ENCODE measurements around the gene COL9A3. TPM values are rescaled to one million over a fixed set of nuclear protein-coding genes. Genes with fewer than 3 reads are reported as not detected.
"Not testable (repeated sequence)": the region's sequence is repeated elsewhere in the genome, so short reads cannot be mapped to it uniquely, and the experiment has no call there.

The COL9A3 gene
- total RNA-seq, 6 experiments from 2014 or later: 1.5 to 7.6 (median 3.5) TPM

DNA sequence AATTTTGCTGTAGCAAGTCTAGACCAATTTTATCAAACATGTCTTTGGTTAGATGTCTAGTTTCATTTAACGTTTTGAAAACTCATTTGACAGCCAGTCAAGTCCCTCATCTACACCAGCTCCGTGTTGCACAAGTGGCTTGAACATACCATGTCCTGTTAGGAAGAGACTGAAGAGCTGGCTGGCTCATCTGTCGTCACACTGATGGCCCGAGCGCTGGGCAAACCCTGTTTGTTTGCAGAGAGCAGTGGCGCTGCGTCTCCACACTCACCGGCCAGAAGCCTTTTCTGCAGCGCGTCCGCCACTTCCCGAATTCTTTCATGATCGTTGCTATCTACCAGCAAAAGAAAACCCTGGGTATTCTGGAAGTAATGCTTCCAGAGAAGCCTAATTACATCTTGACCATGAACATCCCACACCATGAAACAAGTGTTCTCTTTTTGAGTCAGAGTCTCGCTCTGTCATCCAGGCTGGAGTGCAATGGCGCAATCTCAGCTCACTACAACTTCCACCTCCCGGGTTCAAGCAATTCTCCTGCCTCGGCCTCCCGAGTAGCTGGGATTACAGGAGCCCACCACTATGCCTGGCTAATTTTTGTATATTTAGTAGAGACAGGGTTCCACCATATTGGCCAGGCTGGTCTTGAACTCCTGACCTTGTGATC lies 55.5 kb downstream of the COL9A3 start:
- no peaks in the 10 kb centered on the region for H3K36me3 ChIP-seq
- peaks cover 0 to 4% (median 0%) of the 10 kb centered on the region in 4 donors for H3K4me1 ChIP-seq
- TF ChIP-seq, protein P1, sequence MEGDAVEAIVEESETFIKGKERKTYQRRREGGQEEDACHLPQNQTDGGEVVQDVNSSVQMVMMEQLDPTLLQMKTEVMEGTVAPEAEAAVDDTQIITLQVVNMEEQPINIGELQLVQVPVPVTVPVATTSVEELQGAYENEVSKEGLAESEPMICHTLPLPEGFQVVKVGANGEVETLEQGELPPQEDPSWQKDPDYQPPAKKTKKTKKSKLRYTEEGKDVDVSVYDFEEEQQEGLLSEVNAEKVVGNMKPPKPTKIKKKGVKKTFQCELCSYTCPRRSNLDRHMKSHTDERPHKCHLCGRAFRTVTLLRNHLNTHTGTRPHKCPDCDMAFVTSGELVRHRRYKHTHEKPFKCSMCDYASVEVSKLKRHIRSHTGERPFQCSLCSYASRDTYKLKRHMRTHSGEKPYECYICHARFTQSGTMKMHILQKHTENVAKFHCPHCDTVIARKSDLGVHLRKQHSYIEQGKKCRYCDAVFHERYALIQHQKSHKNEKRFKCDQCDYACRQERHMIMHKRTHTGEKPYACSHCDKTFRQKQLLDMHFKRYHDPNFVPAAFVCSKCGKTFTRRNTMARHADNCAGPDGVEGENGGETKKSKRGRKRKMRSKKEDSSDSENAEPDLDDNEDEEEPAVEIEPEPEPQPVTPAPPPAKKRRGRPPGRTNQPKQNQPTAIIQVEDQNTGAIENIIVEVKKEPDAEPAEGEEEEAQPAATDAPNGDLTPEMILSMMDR (IDR thresholded peaks at IDR 0.05): no peak
- no peak for TF ChIP-seq POLR2A (IDR thresholded peaks at IDR 0.05)
- intact Hi-C loops (cut with DNase I): loop anchor here in 1 of 2 donors (10.0 kb wide), 1 partner anchor 132 kb away; the partner anchor contains the start of gene BHLHE23
- H3K27me3 ChIP-seq: no peaks in the 10 kb centered on the region
- ATAC-seq (peak; percentile 81 to 90 (median 83)), DNase-seq (peak in 2 of 3 donors; percentile 68 to 74)
- H3K4me3 ChIP-seq: no peak overlapping the region
- no peaks in the 10 kb centered on the region for H3K9me3 ChIP-seq
- WGBS (ENCODE audit: insufficient coverage, low coverage, low lambda C conversion rate, missing lambda C conversion rate): 46% methylated on average over 8 of the region's 18 CpGs
- no peak overlapping the region for H3K27ac ChIP-seq

DNA sequence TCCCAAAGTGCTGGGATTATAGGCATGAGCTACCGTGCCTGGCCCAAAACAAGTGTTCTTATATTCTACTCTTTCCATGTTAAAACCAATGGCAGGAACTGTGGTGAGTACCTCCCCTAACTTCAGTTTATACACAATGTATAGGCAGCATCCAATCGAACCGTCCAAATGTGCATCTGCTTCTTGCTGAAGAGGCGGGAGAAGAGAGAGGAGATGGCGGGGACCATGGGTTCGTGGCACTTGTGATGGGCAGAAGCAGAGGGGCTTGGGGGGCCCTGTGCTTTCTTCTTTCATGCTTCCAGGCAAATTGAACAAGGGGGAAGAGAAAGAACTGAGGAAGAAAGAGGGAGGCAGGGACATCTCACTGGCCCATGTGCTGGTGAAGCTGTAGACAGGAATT lies 56.0 kb downstream of the COL9A3 start:
- no peaks in the 10 kb centered on the region for H3K27me3 ChIP-seq
- no peaks in the 10 kb centered on the region for H3K9me3 ChIP-seq
- WGBS (ENCODE audit: insufficient coverage, low coverage, low lambda C conversion rate, missing lambda C conversion rate): 81% methylated on average over 6 of the region's 6 CpGs
- DNase-seq (no peak), ATAC-seq (no peak)
- intact Hi-C loops (cut with DNase I): loop anchor here in 1 of 2 donors (10.0 kb wide), 1 partner anchor 132 kb away; the partner anchor contains the start of gene BHLHE23
- H3K4me3 ChIP-seq: no peak overlapping the region
- H3K36me3 ChIP-seq: no peaks in the 10 kb centered on the region
- TF ChIP-seq, protein P1 (IDR thresholded peaks at IDR 0.05): no peak
- TF ChIP-seq POLR2A (IDR thresholded peaks at IDR 0.05): no peak
- no peak overlapping the region for H3K27ac ChIP-seq
- peaks cover 0 to 4% (median 0%) of the 10 kb centered on the region in 4 donors for H3K4me1 ChIP-seq

DNA sequence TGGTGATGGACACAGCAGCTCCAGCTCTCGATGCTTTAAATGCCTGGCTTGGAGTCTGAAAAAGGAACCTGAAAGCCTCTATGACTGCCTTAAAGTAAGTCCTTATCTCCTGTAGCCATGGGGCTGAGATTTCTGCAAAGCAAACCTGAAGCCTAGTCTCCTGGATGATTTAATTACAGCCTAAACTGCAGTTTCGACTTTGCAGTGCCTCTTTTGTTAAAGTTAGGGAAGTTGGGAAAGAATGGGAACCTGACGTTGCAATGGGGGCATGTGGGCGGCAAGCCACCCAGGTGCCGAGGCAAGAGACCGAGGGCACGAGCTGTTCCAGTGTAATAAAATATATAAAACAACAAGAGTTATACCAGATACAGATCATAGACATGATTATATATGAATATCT lies 56.4 kb downstream of the COL9A3 start:
- no peaks in the 10 kb centered on the region for H3K9me3 ChIP-seq
- ATAC-seq: no peak
- intact Hi-C loops (cut with DNase I): loop anchor here in 1 of 2 donors (10.0 kb wide), 1 partner anchor 132 kb away; the partner anchor contains the start of gene BHLHE23
- no peak for TF ChIP-seq POLR2A (IDR thresholded peaks at IDR 0.05)
- TF ChIP-seq, protein P1 (IDR thresholded peaks at IDR 0.05): no peak
- no peaks in the 10 kb centered on the region for H3K27me3 ChIP-seq
- no peak for DNase-seq
- H3K4me1 ChIP-seq: peaks cover 0 to 4% (median 0%) of the 10 kb centered on the region in 4 donors
- H3K36me3 ChIP-seq: no peaks in the 10 kb centered on the region
- no peak overlapping the region for H3K4me3 ChIP-seq
- H3K27ac ChIP-seq: no peak overlapping the region
- WGBS (ENCODE audit: insufficient coverage, low coverage, low lambda C conversion rate, missing lambda C conversion rate): 73% methylated on average over 7 of the region's 7 CpGs

DNA sequence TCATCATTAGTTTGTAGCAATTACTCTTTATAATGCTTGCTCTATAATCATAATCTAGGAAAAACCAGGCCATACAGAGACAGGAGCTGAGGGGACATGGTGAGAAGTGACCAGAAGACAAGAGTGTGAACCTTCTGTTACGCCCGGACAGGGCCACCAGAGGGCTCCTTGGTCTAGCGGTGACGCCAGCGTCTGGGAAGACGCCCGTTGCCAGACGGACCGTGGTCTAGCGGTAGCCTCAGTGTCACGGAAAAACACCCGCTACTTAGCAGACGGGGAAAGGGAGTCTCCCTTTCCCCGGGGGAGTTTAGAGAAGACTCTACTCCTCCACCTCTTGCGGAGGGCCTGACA lies 56.8 kb downstream of the COL9A3 start:
- WGBS (ENCODE audit: insufficient coverage, low coverage, low lambda C conversion rate, missing lambda C conversion rate): 3% methylated on average over 12 of the region's 15 CpGs
- H3K27me3 ChIP-seq, H3K36me3 ChIP-seq, H3K27ac ChIP-seq, H3K4me3 ChIP-seq, ATAC-seq, H3K9me3 ChIP-seq, H3K4me1 ChIP-seq: not testable (repeated sequence)
- TF ChIP-seq, protein P1 (IDR thresholded peaks at IDR 0.05): peak; percentile 39 to 61 (median 56)
- intact Hi-C loops (cut with DNase I): loop anchor here in 1 of 2 donors (10.0 kb wide), 1 partner anchor 131 kb away; the partner anchor contains the start of gene BHLHE23
- peak in 2 of 3 donors; percentile 68 to 71 for DNase-seq
